Measurements from ENCODE around the gene NTNG2.

Gene NTNG2

GRCh38 chr9:132218208-132218607 lies 56.4 kb downstream of the NTNG2 start:
- no peak overlapping the region for H3K27ac ChIP-seq (ENCODE audit: extremely low read depth, low read depth, low read length)
- ChIA-PET CTCF (interaction anchor here (0.5 to 4.7 kb wide), 5 partner anchors 18 to 505 kb away, joined by 3 to 36 read pairs (median 6); no protein-coding TSS in a partner anchor), POLR2A (no interaction called here)

GRCh38 chr9:132221941-132222340 lies 60.1 kb downstream of the NTNG2 start:
- ChIA-PET POLR2A (no interaction called here), CTCF (interaction anchor here (1.1 to 2.5 kb wide), 3 partner anchors 14 to 459 kb away, joined by 3 to 9 read pairs (median 7); no protein-coding TSS in a partner anchor)
- H3K36me3 ChIP-seq (ENCODE audit: control insufficient read depth in 2 of 2, insufficient read depth in 1 of 2, low read length in 2 of 2): no peaks in the 10 kb centered on the region
- TF ChIP-seq ZNF473 (tag by site-specific recombination; IDR thresholded peaks at IDR 0.05): no peak
- 0 out of 2 replicates have a peak, but pooled peaks have one; percentile 67 for TF ChIP-seq ZNF239 (tag by site-specific recombination; IDR thresholded peaks at IDR 0.05)
- H3K4me3 ChIP-seq (ENCODE audit: low read depth, low read length): no peak overlapping the region
- no peaks in the 10 kb centered on the region for H3K9me3 ChIP-seq (ENCODE audit: control insufficient read depth, insufficient read depth, low read depth, low read length)
- no peak overlapping the region for H3K27ac ChIP-seq (ENCODE audit: extremely low read depth, low read depth, low read length)
- no peaks in the 10 kb centered on the region for H3K4me1 ChIP-seq (ENCODE audit: control insufficient read depth, insufficient read depth, low read length)

More at GRCh38 chr9:132218208-132218607, 56.4 kb downstream of the NTNG2 start:
- no peaks in the 10 kb centered on the region for H3K36me3 ChIP-seq (ENCODE audit: control insufficient read depth in 2 of 2, insufficient read depth in 1 of 2, low read length in 2 of 2)
- H3K4me3 ChIP-seq (ENCODE audit: low read depth, low read length): no peak overlapping the region
- H3K4me1 ChIP-seq (ENCODE audit: control insufficient read depth, insufficient read depth, low read length): peaks cover 6% of the 10 kb centered on the region; the same call in 1 of the 2 replicates
- no peak for TF ChIP-seq ZFP41 (tag by site-specific recombination; IDR thresholded peaks at IDR 0.05; ENCODE audit: borderline replicate concordance)
- TF ChIP-seq SCRT2 (tag by site-specific recombination; IDR thresholded peaks at IDR 0.05): peak; percentile 28; the same call in 1 of the 2 replicates
- no peak for TF ChIP-seq SETDB1 (IDR thresholded peaks at IDR 0.05; ENCODE audit: insufficient read length, low read length)
- no peaks in the 10 kb centered on the region for H3K9me3 ChIP-seq (ENCODE audit: control insufficient read depth, insufficient read depth, low read depth, low read length)

- CTCF ChIA-PET: interaction anchor here (1.0 to 2.1 kb wide), 2 partner anchors 35 to 55 kb away, joined by 3 to 10 read pairs; no protein-coding TSS in a partner anchor
- H3K9me3 ChIP-seq (ENCODE audit: control insufficient read depth, insufficient read depth, low read depth, low read length): no peaks in the 10 kb centered on the region
- POLR2A ChIA-PET: no interaction called here
- no peaks in the 10 kb centered on the region for H3K36me3 ChIP-seq (ENCODE audit: control insufficient read depth in 2 of 2, insufficient read depth in 1 of 2, low read length in 2 of 2)
- H3K4me1 ChIP-seq (ENCODE audit: control insufficient read depth, insufficient read depth, low read length): no peaks in the 10 kb centered on the region
- no peak overlapping the region for H3K4me3 ChIP-seq (ENCODE audit: low read depth, low read length)
- TF ChIP-seq ZNF658 (tag by site-specific recombination; IDR thresholded peaks at IDR 0.05) (no peak), ZSCAN5A (tag by site-specific recombination; IDR thresholded peaks at IDR 0.05) (no peak)
- H3K27ac ChIP-seq (ENCODE audit: extremely low read depth, low read depth, low read length): no peak overlapping the region
These were observed 62.8 kb downstream of the NTNG2 start for GRCh38 chr9:132224645-132225044.

- H3K9me3 ChIP-seq (ENCODE audit: control insufficient read depth, insufficient read depth, low read depth, low read length): no peaks in the 10 kb centered on the region
- ChIA-PET POLR2A (no interaction called here), CTCF (interaction anchor here (1.3 to 4.2 kb wide), 3 partner anchors 8 to 57 kb away, joined by 5 to 16 read pairs (median 5); no protein-coding TSS in a partner anchor)
- H3K4me1 ChIP-seq (ENCODE audit: control insufficient read depth, insufficient read depth, low read length): no peaks in the 10 kb centered on the region
- H3K27ac ChIP-seq (ENCODE audit: extremely low read depth, low read depth, low read length): no peak overlapping the region
- H3K36me3 ChIP-seq (ENCODE audit: control insufficient read depth in 2 of 2, insufficient read depth in 1 of 2, low read length in 2 of 2): no peaks in the 10 kb centered on the region
- no peak overlapping the region for H3K4me3 ChIP-seq (ENCODE audit: low read depth, low read length)
- no peak for TF ChIP-seq ZNF560 (tag by site-specific recombination; IDR thresholded peaks at IDR 0.05; ENCODE audit: borderline replicate concordance)
- TF ChIP-seq ZNF518A (tag by site-specific recombination; conservative IDR thresholded peaks at IDR 0.05; ENCODE audit: low read depth): no peak
- no peak for TF ChIP-seq ZNF214 (tag by site-specific recombination; IDR thresholded peaks at IDR 0.05; ENCODE audit: borderline replicate concordance)
- no peak for TF ChIP-seq ZNF548 (tag by site-specific recombination; IDR thresholded peaks at IDR 0.05)
- no peak for TF ChIP-seq MEIS1 (CRISPR knock-in tag; IDR thresholded peaks at IDR 0.05; ENCODE audit: borderline replicate concordance)
- TF ChIP-seq YY1 (tag by site-specific recombination; IDR thresholded peaks at IDR 0.05): no peak
- TF ChIP-seq ZNF416 (tag by site-specific recombination; IDR thresholded peaks at IDR 0.05): no peak
- TF ChIP-seq ZNF221 (tag by site-specific recombination; IDR thresholded peaks at IDR 0.05; ENCODE audit: borderline replicate concordance): no peak
- TF ChIP-seq MYNN (tag by site-specific recombination; IDR thresholded peaks at IDR 0.05; ENCODE audit: borderline replicate concordance): no peak
- no peak for TF ChIP-seq WT1 (tag by site-specific recombination; IDR thresholded peaks at IDR 0.05)
- TF ChIP-seq ZNF223 (tag by site-specific recombination; IDR thresholded peaks at IDR 0.05): no peak
- TF ChIP-seq ZFP37 (tag by site-specific recombination; IDR thresholded peaks at IDR 0.05): no peak
- TF ChIP-seq ZNF48 (tag by site-specific recombination; IDR thresholded peaks at IDR 0.05): no peak
- TF ChIP-seq ZNF292 (tag by site-specific recombination; IDR thresholded peaks at IDR 0.05; ENCODE audit: borderline replicate concordance, low read depth): no peak
These were observed 64.9 kb downstream of the NTNG2 start for GRCh38 chr9:132226571-132227430.
